Thyroid gland (tissue), 4 donors: Measurements from ENCODE around the gene USP48.

ENCODE experiments used
- POLR2A ChIP-seq, 2 donors: fragments of 450-650 bp; IDR thresholded peaks; one replicate each; pipeline ENCODE4 v1.6.1; 2017; ENCODE audit warnings: antibody characterized with exemption in 2 of 2, mild to moderate bottlenecking in 2 of 2, moderate library complexity in 1 of 2
- TF ChIP-seq, protein P1 (sequence below), 6 experiments: fragments of 200-600 bp in 3 of 6; fragments of 450-650 bp in 3 of 6; sonication (generic) in 3 of 6; IDR thresholded peaks; one replicate each; pipeline ENCODE4 v1.5.1; 2016 to 2019; ENCODE audit warnings: antibody characterized with exemption in 6 of 6, mild to moderate bottlenecking in 2 of 6, inconsistent platforms in 1 of 6, moderate library complexity in 1 of 6

DNA sequence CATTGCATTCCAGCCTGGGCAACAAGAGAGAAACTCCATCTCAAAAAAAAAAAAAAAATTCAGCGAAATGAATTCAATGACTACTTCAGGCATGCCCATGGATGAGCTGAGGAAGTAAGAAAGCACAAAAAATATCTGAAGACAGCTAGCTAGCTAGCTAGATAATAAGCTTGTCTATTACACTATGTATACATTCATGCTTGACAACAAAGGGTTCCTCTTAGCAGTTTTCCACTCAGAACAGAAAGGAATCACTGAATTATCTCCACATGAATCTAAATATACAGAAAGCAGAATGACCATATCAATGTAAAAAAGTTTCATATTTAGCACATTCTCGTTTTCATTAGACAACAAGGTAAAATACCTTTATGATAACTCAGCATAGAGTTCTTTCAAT is 32.1 kb downstream of the USP48 start:
- TF ChIP-seq POLR2A (IDR thresholded peaks at IDR 0.05) = no peak
- TF ChIP-seq, protein P1, sequence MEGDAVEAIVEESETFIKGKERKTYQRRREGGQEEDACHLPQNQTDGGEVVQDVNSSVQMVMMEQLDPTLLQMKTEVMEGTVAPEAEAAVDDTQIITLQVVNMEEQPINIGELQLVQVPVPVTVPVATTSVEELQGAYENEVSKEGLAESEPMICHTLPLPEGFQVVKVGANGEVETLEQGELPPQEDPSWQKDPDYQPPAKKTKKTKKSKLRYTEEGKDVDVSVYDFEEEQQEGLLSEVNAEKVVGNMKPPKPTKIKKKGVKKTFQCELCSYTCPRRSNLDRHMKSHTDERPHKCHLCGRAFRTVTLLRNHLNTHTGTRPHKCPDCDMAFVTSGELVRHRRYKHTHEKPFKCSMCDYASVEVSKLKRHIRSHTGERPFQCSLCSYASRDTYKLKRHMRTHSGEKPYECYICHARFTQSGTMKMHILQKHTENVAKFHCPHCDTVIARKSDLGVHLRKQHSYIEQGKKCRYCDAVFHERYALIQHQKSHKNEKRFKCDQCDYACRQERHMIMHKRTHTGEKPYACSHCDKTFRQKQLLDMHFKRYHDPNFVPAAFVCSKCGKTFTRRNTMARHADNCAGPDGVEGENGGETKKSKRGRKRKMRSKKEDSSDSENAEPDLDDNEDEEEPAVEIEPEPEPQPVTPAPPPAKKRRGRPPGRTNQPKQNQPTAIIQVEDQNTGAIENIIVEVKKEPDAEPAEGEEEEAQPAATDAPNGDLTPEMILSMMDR (IDR thresholded peaks at IDR 0.05) = no peak
